HL-60/S4 treated with phorbol 12-myristate 13-acetate at 8.2 ng/mL for 4 days and 3 days (cell line): ENCODE results near the gene GET3.

Source experiments
- in situ Hi-C: fragments of 300-500 bp; cut with MboI; formaldehyde crosslinking; loops from 2 replicates; pipeline ENCODE4 v1.15.0; 2022; ENCODE audit warnings: low sequenced_read_pairs

Gene GET3

GRCh38 chr19:12790628-12791344 is 53.5 kb downstream of the GET3 start:
- in situ Hi-C loops: no loop called here

GRCh38 chr19:12791345-12792050 is 54.2 kb downstream of the GET3 start, which contains the start of gene JUNB:
TSS of gene JUNB (plus strand) at chr19:12791486. CDS start at chr19:12791772, 286 bp downstream.
- in situ Hi-C loops: no loop called here

- in situ Hi-C loops: no loop called here
Observed at GRCh38 chr19:12792051-12792852, 55.0 kb downstream of the GET3 start.

GRCh38 chr19:12792853-12793289 is 55.6 kb downstream of the GET3 start:
- in situ Hi-C loops: no loop called here

- in situ Hi-C loops: no loop called here
Observed at GRCh38 chr19:12793290-12794195, 56.2 kb downstream of the GET3 start.

GRCh38 chr19:12794196-12794941 is 57.1 kb downstream of the GET3 start:
- in situ Hi-C loops: no loop called here

GRCh38 chr19:12794971-12795381 is 57.7 kb downstream of the GET3 start:
- in situ Hi-C loops: loop anchor here (5.0 kb wide), 1 partner anchor 33 kb away; no protein-coding TSS in a partner anchor

- in situ Hi-C loops: loop anchor here (5.0 kb wide), 1 partner anchor 34 kb away; no protein-coding TSS in a partner anchor
Observed at GRCh38 chr19:12796146-12797071, 59.1 kb downstream of the GET3 start.

- in situ Hi-C loops: loop anchor here (5.0 kb wide), 1 partner anchor 35 kb away; no protein-coding TSS in a partner anchor
Observed at GRCh38 chr19:12797141-12797587, 59.9 kb downstream of the GET3 start.

- in situ Hi-C loops: loop anchor here (5.0 kb wide), 1 partner anchor 35 kb away; no protein-coding TSS in a partner anchor
Observed at GRCh38 chr19:12797607-12798006, 60.3 kb downstream of the GET3 start.
